ENCODE results near the gene PTPN14.

PTPN14 gene

DNA sequence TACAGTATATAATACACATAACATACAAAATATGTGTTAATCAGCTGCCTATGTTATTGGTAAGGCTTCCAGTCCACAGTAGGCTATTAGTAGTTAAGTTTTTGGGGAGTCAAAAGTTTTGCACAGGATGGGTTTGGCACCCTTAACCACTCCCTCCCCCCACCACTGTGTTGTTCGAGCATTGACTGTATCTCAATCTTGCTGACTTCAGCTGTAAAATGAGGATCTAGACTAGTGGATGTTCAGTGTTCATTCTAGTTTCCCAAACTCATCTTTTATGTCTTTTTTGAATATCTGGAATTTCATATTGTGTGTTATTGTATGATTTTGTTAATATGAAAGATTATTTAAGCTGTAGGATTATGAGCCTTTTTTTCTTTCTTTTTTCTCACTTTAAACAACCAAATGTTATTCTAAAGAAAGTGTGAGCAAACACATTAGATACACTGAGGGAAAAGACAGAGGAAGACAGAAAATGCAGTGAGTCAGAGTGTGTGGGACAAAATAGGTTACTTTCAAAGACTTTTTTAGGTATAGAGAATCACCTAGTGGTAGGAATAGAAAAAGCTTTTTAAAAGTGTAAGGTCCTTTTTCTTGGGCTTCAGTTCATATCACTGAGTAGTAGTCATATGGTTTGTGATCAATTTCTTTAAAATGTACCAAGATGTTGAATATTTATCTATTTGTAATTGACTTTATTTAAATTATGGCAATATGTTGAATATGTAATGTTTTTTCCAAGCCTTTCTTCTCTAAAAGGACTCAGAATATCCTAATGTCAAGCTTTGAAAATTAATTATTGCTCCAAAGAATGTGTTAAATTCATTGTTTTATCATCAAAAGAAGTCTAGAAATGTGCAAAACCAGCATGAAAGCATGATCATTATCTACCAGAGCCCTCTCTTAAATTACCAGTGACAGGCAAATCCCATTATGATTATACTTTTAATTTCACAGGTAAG lies 33.7 kb upstream of the PTPN14 start (continued):
- TF ChIP-seq, protein P1, sequence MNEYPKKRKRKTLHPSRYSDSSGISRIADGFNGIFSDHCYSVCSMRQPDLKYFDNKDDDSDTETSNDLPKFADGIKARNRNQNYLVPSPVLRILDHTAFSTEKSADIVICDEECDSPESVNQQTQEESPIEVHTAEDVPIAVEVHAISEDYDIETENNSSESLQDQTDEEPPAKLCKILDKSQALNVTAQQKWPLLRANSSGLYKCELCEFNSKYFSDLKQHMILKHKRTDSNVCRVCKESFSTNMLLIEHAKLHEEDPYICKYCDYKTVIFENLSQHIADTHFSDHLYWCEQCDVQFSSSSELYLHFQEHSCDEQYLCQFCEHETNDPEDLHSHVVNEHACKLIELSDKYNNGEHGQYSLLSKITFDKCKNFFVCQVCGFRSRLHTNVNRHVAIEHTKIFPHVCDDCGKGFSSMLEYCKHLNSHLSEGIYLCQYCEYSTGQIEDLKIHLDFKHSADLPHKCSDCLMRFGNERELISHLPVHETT (tag by site-specific recombination; IDR thresholded peaks at IDR 0.05): no peak
- TF ChIP-seq ZFP69B (tag by site-specific recombination; IDR thresholded peaks at IDR 0.05) (no peak), SP3 (tag by site-specific recombination; IDR thresholded peaks at IDR 0.05) (no peak), ZBTB1 (tag by site-specific recombination; IDR thresholded peaks at IDR 0.05) (no peak), ZSCAN16 (tag by site-specific recombination; IDR thresholded peaks at IDR 0.05) (no peak), HOXD13 (CRISPR knock-in tag; IDR thresholded peaks at IDR 0.05; ENCODE audit: borderline replicate concordance) (no peak), ZFHX2 (tag by site-specific recombination; conservative IDR thresholded peaks at IDR 0.05) (no peak), ZNF133 (tag by site-specific recombination; IDR thresholded peaks at IDR 0.05) (no peak), ZNF433 (tag by site-specific recombination; IDR thresholded peaks at IDR 0.05; ENCODE audit: low read depth) (no peak), ZNF658 (tag by site-specific recombination; IDR thresholded peaks at IDR 0.05) (no peak)

DNA sequence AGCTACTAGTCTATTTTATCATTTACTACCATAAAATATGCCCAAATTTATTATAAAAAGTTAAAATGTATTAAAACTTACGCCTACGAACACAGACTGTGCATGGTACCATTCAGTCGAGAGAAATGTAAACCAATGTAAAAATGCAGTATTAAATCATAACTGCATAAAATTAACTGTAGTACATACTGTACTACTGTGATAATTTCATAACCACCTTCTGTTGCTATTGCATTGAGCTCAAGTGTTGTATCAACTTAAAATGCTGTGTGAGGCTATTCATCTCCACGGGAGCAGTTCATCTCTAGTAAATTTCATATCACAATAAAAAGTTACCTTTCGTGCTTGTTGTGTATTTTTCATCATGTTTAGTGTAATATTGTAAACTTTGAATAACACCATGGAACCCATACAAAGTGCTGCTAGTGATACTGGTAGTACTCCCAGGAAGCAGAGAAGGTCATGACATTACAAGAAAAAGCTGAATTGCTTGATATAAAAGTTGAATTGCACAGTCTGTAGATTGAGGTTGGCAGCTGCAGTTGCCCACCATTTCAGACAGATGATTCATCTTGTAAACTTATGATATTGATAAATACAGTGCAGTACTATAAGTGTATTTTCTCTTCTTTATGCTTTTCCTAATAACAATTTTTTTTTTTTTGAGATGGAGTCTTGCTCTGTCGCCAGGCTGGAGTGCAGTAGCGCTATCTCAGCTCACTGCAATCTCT lies 32.6 kb upstream of the PTPN14 start:
- Histone ChIP-seq H3K27ac (ENCODE audit: extremely low read depth, low read depth, low read length) (no peak overlapping the region), H3K36me3 (ENCODE audit: control insufficient read depth in 2 of 2, insufficient read depth in 1 of 2, low read length in 2 of 2) (no peaks in the 10 kb centered on the region), H3K4me1 (ENCODE audit: control insufficient read depth, insufficient read depth, low read length) (no peaks in the 10 kb centered on the region), H3K9me3 (ENCODE audit: control insufficient read depth, insufficient read depth, low read depth, low read length) (no peaks in the 10 kb centered on the region), H3K4me3 (ENCODE audit: low read depth, low read length) (no peak overlapping the region)
- ChIA-PET POLR2A (no interaction called here), CTCF (interaction anchor here (0.5 to 19.1 kb wide), 31 partner anchors 9 to 1463 kb away, joined by 3 to 404 read pairs (median 4); no protein-coding TSS in a partner anchor)
- TF ChIP-seq, protein P2, sequence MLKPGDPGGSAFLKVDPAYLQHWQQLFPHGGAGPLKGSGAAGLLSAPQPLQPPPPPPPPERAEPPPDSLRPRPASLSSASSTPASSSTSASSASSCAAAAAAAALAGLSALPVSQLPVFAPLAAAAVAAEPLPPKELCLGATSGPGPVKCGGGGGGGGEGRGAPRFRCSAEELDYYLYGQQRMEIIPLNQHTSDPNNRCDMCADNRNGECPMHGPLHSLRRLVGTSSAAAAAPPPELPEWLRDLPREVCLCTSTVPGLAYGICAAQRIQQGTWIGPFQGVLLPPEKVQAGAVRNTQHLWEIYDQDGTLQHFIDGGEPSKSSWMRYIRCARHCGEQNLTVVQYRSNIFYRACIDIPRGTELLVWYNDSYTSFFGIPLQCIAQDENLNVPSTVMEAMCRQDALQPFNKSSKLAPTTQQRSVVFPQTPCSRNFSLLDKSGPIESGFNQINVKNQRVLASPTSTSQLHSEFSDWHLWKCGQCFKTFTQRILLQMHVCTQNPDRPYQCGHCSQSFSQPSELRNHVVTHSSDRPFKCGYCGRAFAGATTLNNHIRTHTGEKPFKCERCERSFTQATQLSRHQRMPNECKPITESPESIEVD (tag by site-specific recombination; IDR thresholded peaks at IDR 0.05): 0 out of 2 replicates have a peak, but pooled peaks have one; percentile 15
- no peak for TF ChIP-seq ZNF2 (tag by site-specific recombination; IDR thresholded peaks at IDR 0.05)
- TF ChIP-seq ZNF585B (tag by site-specific recombination; IDR thresholded peaks at IDR 0.05): no peak
- TF ChIP-seq, protein P3, sequence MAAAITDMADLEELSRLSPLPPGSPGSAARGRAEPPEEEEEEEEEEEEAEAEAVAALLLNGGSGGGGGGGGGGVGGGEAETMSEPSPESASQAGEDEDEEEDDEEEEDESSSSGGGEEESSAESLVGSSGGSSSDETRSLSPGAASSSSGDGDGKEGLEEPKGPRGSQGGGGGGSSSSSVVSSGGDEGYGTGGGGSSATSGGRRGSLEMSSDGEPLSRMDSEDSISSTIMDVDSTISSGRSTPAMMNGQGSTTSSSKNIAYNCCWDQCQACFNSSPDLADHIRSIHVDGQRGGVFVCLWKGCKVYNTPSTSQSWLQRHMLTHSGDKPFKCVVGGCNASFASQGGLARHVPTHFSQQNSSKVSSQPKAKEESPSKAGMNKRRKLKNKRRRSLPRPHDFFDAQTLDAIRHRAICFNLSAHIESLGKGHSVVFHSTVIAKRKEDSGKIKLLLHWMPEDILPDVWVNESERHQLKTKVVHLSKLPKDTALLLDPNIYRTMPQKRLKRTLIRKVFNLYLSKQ (tag by site-specific recombination; IDR thresholded peaks at IDR 0.05; ENCODE audit: borderline replicate concordance): no peak
- no peak for TF ChIP-seq ZNF416 (tag by site-specific recombination; IDR thresholded peaks at IDR 0.05)

DNA sequence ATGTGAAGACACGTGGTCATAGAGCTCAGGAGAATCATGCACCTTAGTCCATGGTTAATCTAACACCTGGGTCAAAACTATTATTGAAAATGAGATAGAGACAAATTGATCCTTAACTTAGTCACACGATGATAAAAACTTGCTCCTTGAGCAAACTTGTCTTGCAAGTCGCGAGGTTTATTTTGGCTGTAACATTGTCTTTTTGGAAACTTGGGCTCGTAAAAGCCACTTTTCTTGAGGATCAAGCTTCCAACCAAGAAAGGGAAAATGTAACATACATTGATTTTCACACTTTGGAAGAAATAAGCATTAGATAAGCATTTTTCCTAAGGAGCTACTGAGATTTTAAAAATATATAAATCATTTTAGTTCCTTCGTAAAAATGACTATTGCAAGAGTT lies 31.7 kb upstream of the PTPN14 start:
- POLR2A ChIA-PET: no interaction called here
- Histone ChIP-seq H3K4me3 (ENCODE audit: low read depth, low read length) (no peak overlapping the region), H3K9me3 (ENCODE audit: control insufficient read depth, insufficient read depth, low read depth, low read length) (no peaks in the 10 kb centered on the region), H3K27ac (ENCODE audit: extremely low read depth, low read depth, low read length) (no peak overlapping the region), H3K4me1 (ENCODE audit: control insufficient read depth, insufficient read depth, low read length) (no peaks in the 10 kb centered on the region), H3K36me3 (ENCODE audit: control insufficient read depth in 2 of 2, insufficient read depth in 1 of 2, low read length in 2 of 2) (no peaks in the 10 kb centered on the region)
- CTCF ChIA-PET: interaction anchor here (0.6 to 19.1 kb wide), 6 partner anchors 18 to 369 kb away, joined by 3 to 404 read pairs (median 4); no protein-coding TSS in a partner anchor
- TF ChIP-seq ZNF114 (tag by site-specific recombination; IDR thresholded peaks at IDR 0.05) (no peak), ZNF510 (tag by site-specific recombination; IDR thresholded peaks at IDR 0.05; ENCODE audit: insufficient replicate concordance) (peak; percentile 32), ZNF658 (tag by site-specific recombination; IDR thresholded peaks at IDR 0.05) (no peak)
- TF ChIP-seq, protein P4, sequence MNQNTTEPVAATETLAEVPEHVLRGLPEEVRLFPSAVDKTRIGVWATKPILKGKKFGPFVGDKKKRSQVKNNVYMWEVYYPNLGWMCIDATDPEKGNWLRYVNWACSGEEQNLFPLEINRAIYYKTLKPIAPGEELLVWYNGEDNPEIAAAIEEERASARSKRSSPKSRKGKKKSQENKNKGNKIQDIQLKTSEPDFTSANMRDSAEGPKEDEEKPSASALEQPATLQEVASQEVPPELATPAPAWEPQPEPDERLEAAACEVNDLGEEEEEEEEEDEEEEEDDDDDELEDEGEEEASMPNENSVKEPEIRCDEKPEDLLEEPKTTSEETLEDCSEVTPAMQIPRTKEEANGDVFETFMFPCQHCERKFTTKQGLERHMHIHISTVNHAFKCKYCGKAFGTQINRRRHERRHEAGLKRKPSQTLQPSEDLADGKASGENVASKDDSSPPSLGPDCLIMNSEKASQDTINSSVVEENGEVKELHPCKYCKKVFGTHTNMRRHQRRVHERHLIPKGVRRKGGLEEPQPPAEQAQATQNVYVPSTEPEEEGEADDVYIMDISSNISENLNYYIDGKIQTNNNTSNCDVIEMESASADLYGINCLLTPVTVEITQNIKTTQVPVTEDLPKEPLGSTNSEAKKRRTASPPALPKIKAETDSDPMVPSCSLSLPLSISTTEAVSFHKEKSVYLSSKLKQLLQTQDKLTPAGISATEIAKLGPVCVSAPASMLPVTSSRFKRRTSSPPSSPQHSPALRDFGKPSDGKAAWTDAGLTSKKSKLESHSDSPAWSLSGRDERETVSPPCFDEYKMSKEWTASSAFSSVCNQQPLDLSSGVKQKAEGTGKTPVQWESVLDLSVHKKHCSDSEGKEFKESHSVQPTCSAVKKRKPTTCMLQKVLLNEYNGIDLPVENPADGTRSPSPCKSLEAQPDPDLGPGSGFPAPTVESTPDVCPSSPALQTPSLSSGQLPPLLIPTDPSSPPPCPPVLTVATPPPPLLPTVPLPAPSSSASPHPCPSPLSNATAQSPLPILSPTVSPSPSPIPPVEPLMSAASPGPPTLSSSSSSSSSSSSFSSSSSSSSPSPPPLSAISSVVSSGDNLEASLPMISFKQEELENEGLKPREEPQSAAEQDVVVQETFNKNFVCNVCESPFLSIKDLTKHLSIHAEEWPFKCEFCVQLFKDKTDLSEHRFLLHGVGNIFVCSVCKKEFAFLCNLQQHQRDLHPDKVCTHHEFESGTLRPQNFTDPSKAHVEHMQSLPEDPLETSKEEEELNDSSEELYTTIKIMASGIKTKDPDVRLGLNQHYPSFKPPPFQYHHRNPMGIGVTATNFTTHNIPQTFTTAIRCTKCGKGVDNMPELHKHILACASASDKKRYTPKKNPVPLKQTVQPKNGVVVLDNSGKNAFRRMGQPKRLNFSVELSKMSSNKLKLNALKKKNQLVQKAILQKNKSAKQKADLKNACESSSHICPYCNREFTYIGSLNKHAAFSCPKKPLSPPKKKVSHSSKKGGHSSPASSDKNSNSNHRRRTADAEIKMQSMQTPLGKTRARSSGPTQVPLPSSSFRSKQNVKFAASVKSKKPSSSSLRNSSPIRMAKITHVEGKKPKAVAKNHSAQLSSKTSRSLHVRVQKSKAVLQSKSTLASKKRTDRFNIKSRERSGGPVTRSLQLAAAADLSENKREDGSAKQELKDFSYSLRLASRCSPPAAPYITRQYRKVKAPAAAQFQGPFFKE (tag by site-specific recombination; IDR thresholded peaks at IDR 0.05; ENCODE audit: borderline replicate concordance): no peak

Data from HEK293 (cell line).